SH-SY5Y (cell line): ENCODE measurements around the gene DNAJB12.

ENCODE experiments used
- GATA2 ChIP-seq: IDR thresholded peaks from 2 replicates; pipeline ENCODE4 v1.6.1; 2011; ENCODE audit warnings: mild to moderate bottlenecking, low read depth, low read length
- GATA3 ChIP-seq: IDR thresholded peaks from 2 replicates; pipeline ENCODE4 v1.6.1; 2011; ENCODE audit warnings: low read depth, mild to moderate bottlenecking, low read length, moderate library complexity

The DNAJB12 gene

DNA sequence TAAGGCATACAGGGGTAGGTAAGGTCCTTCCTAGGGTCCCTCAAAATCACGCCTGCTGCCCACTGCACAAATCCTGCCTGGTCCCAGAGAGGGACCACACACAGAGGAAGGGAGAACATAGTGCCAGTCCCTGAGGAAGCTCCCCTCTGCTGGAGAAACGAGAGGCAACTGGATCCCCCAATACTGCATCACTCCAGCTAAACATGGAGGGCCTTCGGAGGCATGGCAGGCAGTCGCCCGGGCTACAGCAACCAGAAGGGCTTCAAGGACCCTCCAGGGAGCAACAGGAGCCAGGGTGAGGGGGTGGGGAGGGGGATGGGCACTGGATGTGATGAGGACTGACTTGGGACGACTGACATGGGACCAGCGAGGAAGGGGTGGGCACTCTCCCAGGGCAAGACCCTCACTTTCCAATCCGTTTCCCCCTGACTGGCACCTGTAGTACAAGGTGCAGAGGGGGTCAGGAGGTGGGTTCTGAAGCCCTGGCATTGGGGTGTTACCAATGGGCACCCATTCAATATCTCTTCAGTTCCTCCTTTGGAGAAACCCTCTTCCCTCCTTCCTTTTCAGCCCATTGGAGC lies 59.3 kb downstream of the DNAJB12 start:
- no peak for TF ChIP-seq GATA2
- TF ChIP-seq GATA3, result no peak

DNA sequence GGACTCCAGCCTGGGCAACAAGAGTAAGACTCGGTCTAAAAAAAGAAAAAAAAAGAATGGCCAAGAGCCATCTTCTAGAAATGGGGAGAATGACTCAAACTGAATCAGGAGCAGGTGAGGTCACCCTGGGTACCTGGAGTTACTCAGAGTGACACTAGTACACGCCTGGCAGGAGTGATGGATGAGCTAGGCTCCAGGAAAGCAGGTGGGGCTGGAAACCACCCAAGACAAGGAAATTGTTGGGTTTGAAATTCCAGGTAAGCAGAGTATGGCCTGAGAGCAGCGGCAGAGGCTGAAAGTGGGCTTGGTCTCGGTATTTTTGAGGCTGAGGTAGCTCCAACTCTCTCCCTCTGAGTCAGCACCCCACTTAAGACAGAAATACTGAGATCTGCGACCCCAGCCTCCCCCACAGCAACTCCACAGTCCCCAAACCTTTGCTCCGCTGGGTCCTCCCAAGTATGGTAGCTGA lies 62.5 kb downstream of the DNAJB12 start:
- TF ChIP-seq GATA3, result no peak
- no peak for TF ChIP-seq GATA2

DNA sequence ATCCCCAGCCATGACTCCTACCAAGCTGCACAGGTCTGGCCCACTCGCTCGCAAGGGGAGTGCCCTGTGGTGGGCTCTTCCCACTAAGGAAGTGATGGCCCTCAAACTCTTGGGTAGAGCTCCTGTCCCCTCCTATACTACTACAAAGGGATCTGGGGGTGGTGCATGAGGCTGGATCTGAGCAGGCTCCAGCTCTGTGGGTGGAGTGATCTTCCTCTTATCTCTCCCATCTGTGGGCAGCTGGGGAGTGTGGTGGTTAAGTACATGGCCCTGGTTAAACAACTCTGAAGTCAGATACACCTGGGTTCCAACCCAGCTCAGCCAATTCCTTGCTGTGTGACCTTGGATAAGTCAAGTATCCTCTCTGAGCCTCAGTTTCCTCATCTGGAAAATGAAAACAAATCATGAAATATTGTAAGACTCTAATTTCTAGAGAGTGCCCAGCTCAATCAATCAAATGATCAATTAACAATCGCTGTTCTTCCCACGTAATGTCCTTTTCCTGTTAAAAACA lies 63.6 kb downstream of the DNAJB12 start:
- TF ChIP-seq GATA3, result no peak
- TF ChIP-seq GATA2, result peak; percentile 44; the same call in 1 of the 2 replicates

DNA sequence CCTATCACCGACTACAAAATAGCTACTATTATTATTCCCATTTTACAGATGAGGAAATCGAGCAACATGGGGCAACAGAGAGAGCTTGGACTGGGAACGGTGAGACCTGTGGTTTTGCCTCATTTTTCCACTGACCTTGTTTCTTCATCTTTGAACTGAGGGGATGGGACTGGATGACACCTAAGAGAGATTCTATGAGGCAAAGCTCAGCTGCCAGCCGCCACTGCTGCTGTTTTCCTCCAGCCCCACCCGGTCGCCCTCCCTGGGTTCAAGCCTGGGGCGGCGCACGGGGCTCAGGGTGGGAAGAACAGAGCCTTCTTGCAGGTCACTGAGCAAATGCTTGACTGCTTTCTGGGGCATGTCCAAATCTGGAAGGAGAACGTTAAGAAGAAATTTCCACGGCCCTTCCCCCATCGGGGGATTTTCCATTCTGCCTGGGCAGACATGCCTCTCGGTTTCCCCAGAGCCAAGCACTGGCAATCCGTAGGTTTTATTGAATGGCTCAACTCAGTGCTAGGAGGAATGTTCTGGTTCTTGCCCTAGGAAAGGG lies 68.7 kb downstream of the DNAJB12 start:
- TF ChIP-seq GATA2, result no peak
- TF ChIP-seq GATA3, result no peak

DNA sequence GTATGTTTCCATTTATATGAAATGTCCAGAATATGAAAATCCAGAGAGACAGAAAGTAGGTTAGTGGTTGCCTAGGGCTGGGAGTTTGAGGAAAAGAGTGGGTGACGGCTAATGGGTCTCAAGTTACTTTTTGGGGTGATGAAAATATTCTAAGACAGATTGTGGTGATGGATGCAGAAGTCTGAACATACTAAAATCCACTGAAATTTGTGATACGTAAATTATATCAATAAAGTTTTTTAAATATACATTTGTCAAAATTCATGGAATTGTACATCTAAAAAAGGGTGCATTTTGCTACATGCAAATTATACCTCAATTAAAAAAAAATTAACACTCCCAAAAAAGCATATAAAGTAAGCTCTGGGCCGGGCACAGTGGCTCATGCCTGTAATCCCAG lies 71.6 kb downstream of the DNAJB12 start:
- TF ChIP-seq GATA2, result no peak
- no peak for TF ChIP-seq GATA3
